GM12891 (cell line): Measurements from ENCODE around the gene SENP5.

ENCODE experiments used
- PAX5 ChIP-seq: IDR thresholded peaks from 2 replicates; pipeline ENCODE4 v1.6.1; 2011; ENCODE audit warnings: low read length, moderate library complexity, mild to moderate bottlenecking; ENCODE audit not compliant: insufficient read depth, severe bottlenecking
- POLR2A ChIP-seq: IDR thresholded peaks from 2 replicates; pipeline ENCODE4 v1.6.1; 2011; ENCODE audit warnings: low read depth, low read length, control low read depth
- POLR2AphosphoS5 ChIP-seq: IDR thresholded peaks from 2 replicates; pipeline ENCODE4 v1.6.1; 2011; ENCODE audit warnings: low read depth, low read length, control low read depth
- SPI1 ChIP-seq: IDR thresholded peaks from 2 replicates; pipeline ENCODE4 v1.6.1; 2011; ENCODE audit warnings: low read depth, low read length, control low read depth
- TAF1 ChIP-seq: IDR thresholded peaks from 2 replicates; pipeline ENCODE4 v1.6.1; 2011; ENCODE audit warnings: low read depth, low read length, control low read depth

DNA sequence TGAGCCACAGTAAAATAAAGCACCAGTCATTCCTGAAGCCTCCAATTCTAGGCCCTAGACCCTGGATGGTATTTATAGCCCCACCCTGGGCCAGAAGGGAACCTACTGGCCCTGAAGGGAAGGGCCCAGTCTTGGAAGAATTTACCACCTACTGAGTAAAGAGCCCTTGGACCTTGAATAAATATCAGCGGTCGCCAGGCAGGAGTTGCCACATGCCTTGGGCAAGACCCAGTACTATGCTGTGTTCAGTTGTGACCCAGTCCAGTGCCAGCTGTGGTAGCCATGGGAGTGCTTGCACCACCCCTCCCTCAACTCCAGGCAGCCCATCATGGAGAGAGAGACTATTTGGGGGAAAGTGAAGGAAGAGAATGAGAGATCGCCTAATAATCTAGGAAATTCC, 47.7 kb downstream of the SENP5 start:
- TF ChIP-seq POLR2AphosphoS5 (no peak), POLR2A (no peak), TAF1 (no peak), SPI1 (no peak), PAX5 (no peak)
